ENCODE measurements around the gene PANX2.

GRCh38 chr22:50121202-50121740 is 49.3 kb upstream of the PANX2 start:
- TF ChIP-seq POLR2A (IDR thresholded peaks at IDR 0.05) (no peak), POLR2AphosphoS5 (IDR thresholded peaks at IDR 0.05) (no peak)
- TF ChIP-seq, protein P1, sequence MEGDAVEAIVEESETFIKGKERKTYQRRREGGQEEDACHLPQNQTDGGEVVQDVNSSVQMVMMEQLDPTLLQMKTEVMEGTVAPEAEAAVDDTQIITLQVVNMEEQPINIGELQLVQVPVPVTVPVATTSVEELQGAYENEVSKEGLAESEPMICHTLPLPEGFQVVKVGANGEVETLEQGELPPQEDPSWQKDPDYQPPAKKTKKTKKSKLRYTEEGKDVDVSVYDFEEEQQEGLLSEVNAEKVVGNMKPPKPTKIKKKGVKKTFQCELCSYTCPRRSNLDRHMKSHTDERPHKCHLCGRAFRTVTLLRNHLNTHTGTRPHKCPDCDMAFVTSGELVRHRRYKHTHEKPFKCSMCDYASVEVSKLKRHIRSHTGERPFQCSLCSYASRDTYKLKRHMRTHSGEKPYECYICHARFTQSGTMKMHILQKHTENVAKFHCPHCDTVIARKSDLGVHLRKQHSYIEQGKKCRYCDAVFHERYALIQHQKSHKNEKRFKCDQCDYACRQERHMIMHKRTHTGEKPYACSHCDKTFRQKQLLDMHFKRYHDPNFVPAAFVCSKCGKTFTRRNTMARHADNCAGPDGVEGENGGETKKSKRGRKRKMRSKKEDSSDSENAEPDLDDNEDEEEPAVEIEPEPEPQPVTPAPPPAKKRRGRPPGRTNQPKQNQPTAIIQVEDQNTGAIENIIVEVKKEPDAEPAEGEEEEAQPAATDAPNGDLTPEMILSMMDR (IDR thresholded peaks at IDR 0.05), result no peak

Measured in sigmoid colon (tissue), 4 donors.